OCI-LY3 (cell line): ENCODE data around the gene IRF5.
"Not testable (repeated sequence)": the region's sequence is repeated elsewhere in the genome, so short reads cannot be mapped to it uniquely, and the experiment has no call there.

Source experiments
- H2AFZ ChIP-seq: fragments of 200-600, 300-600 bp; shearing (Covaris generic); 2 replicates; pipeline ENCODE4 v1.6.0; 2014; ENCODE audit warnings: antibody characterized with exemption, low read depth, low read length
- H3K27ac ChIP-seq: fragments of 200-600, 300-600 bp; sonication (generic); 2 replicates; pipeline ENCODE4 v1.5.1; 2014; ENCODE audit warnings: mild to moderate bottlenecking, low read length, moderate library complexity, mixed read lengths
- H3K27me3 ChIP-seq: fragments of 200-600, 300-600 bp; sonication (generic); 2 replicates; pipeline ENCODE4 v1.6.1; 2014; ENCODE audit warnings: low read depth, low read length, mixed read lengths
- H3K36me3 ChIP-seq: fragments of 200-600, 300-600 bp; sonication (generic); replicated peaks from 2 replicates; pipeline ENCODE3; 2014; ENCODE audit warnings: low read depth, low read length, mixed read lengths
- H3K4me1 ChIP-seq: fragments of 300-600, 200-600 bp; sonication (generic); 2 replicates; pipeline ENCODE4 v1.6.1; 2014; ENCODE audit warnings: low read length, mixed read lengths
- H3K4me2 ChIP-seq: fragments of 200-600, 300-600 bp; sonication (generic); 2 replicates; pipeline ENCODE4 v1.6.1; 2014; ENCODE audit warnings: low read length, mixed read lengths
- H3K4me3 ChIP-seq: fragments of 300-600, 200-600 bp; sonication (generic); 2 replicates; pipeline ENCODE4 v1.5.1; 2014; ENCODE audit warnings: antibody characterized with exemption, mild to moderate bottlenecking, low read length, moderate library complexity
- H3K79me2 ChIP-seq: fragments of 300-600, 200-600 bp; shearing (Covaris generic); 2 replicates; pipeline ENCODE4 v1.6.1; 2014; ENCODE audit warnings: mild to moderate bottlenecking, low read length, mixed read lengths
- H3K9ac ChIP-seq: fragments of 300-600, 200-600 bp; shearing (Covaris generic); 2 replicates; pipeline ENCODE4 v1.6.0; 2014; ENCODE audit warnings: mild to moderate bottlenecking, low read length, moderate library complexity
- H3K9me3 ChIP-seq: fragments of 200-600, 300-600 bp; shearing (Covaris generic); 2 replicates; pipeline ENCODE4 v1.6.1; 2014; ENCODE audit warnings: low read length, mixed read lengths; ENCODE audit not compliant: insufficient read depth
- H4K20me1 ChIP-seq: fragments of 200-600, 300-600 bp; sonication (generic); 2 replicates; pipeline ENCODE4 v1.6.1; 2016; ENCODE audit warnings: low read length, mixed read lengths; ENCODE audit not compliant: insufficient read depth
- EZH2phosphoT487 ChIP-seq: fragments of 200-600 bp; shearing (Covaris generic); IDR thresholded peaks from 2 replicates; pipeline ENCODE4 v1.6.1; 2018; ENCODE audit warnings: antibody characterized with exemption, mixed run types, low read depth
- TF ChIP-seq, protein P1 (sequence below): fragments of 200-600, 300-600 bp; sonication (generic); IDR thresholded peaks from 2 replicates; pipeline ENCODE4 v1.5.1; 2014; ENCODE audit warnings: antibody characterized with exemption, low read length, low read depth

IRF5 gene

DNA sequence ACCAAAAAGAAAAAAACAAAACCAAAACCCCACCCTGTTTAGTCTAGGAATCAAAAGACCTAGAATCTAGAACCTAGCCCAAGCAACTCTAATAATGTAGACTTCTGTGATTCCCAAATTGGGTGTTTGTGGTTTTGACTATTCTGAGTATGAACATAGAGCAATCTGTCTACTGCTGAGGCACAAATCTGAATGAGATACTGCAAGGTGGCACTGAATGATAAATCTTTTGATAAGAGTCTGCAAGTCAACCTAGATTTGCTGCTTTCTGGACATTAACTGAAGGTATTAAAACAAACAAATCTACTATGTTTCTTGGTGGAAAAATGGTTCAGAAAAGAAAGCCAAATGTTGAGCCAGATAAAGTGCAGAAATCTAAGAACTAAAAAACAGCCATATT is 50.6 kb downstream of the IRF5 start:
- no peaks in the 10 kb centered on the region for H3K79me2 ChIP-seq
- H3K27me3 ChIP-seq, result no peaks in the 10 kb centered on the region
- peaks cover 65% of the 10 kb centered on the region for H3K36me3 ChIP-seq
- H3K27ac ChIP-seq, result no peak overlapping the region
- H3K4me3 ChIP-seq, result no peak overlapping the region
- no peak for TF ChIP-seq EZH2phosphoT487
- H2AFZ ChIP-seq, result no peak overlapping the region
- no peaks in the 10 kb centered on the region for H3K4me1 ChIP-seq
- H3K9me3 ChIP-seq, result no peaks in the 10 kb centered on the region
- no peak overlapping the region for H3K9ac ChIP-seq
- H4K20me1 ChIP-seq, result no peaks in the 10 kb centered on the region
- H3K4me2 ChIP-seq, result no peak overlapping the region

DNA sequence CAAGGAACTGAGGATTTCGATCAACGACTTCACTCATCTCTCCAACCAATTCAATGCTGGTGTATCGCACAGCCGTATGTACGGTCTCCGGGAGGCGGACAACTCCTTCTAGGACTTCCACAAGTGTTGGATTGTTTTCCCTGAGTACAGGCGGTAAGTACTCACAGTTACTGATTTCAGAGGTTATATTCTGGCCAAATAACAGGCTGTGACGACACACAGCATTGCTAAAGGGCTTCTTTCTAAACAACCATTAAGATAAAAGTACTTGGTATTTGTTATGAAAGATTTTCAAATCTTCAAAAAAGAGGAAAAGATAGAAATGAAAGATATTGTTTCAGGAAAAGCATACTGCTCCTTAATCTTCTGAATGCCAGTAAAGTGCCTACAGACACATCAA is 52.2 kb downstream of the IRF5 start:
- Histone ChIP-seq H3K27ac (no peak overlapping the region), H2AFZ (no peak overlapping the region), H3K9ac (no peak overlapping the region), H3K4me3 (no peak overlapping the region), H3K4me2 (no peak overlapping the region), H3K36me3 (peaks cover 57% of the 10 kb centered on the region), H3K9me3 (no peaks in the 10 kb centered on the region), H3K27me3 (no peaks in the 10 kb centered on the region), H3K79me2 (no peaks in the 10 kb centered on the region), H3K4me1 (no peaks in the 10 kb centered on the region), H4K20me1 (no peaks in the 10 kb centered on the region)
- no peak for TF ChIP-seq EZH2phosphoT487
- TF ChIP-seq, protein P1, sequence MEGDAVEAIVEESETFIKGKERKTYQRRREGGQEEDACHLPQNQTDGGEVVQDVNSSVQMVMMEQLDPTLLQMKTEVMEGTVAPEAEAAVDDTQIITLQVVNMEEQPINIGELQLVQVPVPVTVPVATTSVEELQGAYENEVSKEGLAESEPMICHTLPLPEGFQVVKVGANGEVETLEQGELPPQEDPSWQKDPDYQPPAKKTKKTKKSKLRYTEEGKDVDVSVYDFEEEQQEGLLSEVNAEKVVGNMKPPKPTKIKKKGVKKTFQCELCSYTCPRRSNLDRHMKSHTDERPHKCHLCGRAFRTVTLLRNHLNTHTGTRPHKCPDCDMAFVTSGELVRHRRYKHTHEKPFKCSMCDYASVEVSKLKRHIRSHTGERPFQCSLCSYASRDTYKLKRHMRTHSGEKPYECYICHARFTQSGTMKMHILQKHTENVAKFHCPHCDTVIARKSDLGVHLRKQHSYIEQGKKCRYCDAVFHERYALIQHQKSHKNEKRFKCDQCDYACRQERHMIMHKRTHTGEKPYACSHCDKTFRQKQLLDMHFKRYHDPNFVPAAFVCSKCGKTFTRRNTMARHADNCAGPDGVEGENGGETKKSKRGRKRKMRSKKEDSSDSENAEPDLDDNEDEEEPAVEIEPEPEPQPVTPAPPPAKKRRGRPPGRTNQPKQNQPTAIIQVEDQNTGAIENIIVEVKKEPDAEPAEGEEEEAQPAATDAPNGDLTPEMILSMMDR, result no peak

DNA sequence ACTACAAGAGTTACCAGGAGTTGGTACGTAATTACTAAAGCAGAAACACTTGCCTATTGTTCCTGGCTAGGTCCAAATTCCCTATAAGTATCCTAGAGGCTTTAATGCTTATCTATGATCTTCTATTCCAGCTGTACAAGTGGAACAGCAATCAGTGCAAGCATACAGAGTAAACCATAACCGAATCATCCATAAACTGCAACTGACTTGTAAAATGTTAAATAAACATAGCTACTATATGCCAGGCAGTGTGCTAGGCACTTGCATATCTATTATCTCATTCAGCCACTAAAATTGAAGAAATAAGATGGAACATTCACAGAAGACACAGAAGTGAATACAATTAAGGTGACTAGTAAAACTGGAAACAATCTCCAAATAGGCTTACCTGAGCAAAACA is 55.7 kb downstream of the IRF5 start:
- Histone ChIP-seq H3K79me2 (no peaks in the 10 kb centered on the region), H3K27ac (no peak overlapping the region), H3K9ac (no peak overlapping the region), H3K9me3 (no peaks in the 10 kb centered on the region), H3K36me3 (peaks cover 43% of the 10 kb centered on the region), H3K27me3 (no peaks in the 10 kb centered on the region), H2AFZ (no peak overlapping the region), H3K4me1 (no peaks in the 10 kb centered on the region), H4K20me1 (no peaks in the 10 kb centered on the region), H3K4me3 (no peak overlapping the region), H3K4me2 (no peak overlapping the region)
- TF ChIP-seq, protein P1, result no peak
- no peak for TF ChIP-seq EZH2phosphoT487

DNA sequence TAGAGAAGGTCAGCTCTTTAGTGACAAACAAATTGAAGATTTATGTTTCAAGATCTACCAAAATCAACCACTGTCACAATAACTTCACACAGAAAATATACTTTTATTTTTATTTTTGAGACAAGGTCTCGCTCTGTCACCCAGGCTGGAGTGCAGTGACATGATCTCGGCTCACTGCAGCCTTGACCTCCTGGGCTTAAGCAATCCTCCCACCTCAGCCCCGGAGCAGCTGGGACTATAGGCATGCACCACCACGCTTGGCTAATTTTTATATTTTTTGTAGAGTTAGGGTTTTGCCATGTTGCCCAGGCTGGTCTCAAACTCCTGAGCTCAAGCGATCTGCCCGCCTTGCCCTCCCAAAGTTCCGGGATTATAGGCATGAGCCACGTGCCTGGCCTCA is 56.8 kb downstream of the IRF5 start:
- not testable (repeated sequence) for H3K79me2 ChIP-seq, H3K9ac ChIP-seq, H2AFZ ChIP-seq, H4K20me1 ChIP-seq, H3K4me3 ChIP-seq, H3K4me1 ChIP-seq, H3K27me3 ChIP-seq, H3K4me2 ChIP-seq, H3K27ac ChIP-seq, H3K9me3 ChIP-seq
- H3K36me3 ChIP-seq, result peaks cover 41% of the 10 kb centered on the region

DNA sequence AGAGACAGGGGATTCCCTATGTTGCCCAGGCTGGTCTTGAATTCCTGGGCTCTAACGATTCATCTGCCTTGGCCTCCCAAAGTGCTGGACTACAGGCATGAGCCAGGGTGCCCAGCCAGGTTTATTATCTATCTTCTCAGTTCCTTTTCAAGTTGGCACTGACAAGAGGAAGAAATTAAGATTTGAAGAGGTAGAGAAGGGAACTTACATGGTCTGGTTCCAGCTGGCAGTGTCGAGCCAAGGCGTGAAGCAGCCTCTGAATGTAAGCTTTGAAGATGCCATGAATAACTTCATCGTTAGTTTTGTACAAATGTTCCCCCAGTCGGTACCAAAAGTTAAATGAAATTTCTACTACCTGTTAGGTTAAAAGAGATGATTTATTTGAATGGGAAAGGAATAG is 59.5 kb downstream of the IRF5 start:
- no peak overlapping the region for H3K4me2 ChIP-seq
- H3K4me3 ChIP-seq, result no peak overlapping the region
- H4K20me1 ChIP-seq, result no peaks in the 10 kb centered on the region
- H3K9me3 ChIP-seq, result no peaks in the 10 kb centered on the region
- no peak for TF ChIP-seq EZH2phosphoT487
- TF ChIP-seq, protein P1, result no peak
- H3K27ac ChIP-seq, result no peak overlapping the region
- H3K79me2 ChIP-seq, result 0 out of 2 replicates have a peak, but pooled peaks cover 4% of the 10 kb centered on the region
- peaks cover 47% of the 10 kb centered on the region for H3K36me3 ChIP-seq
- H3K27me3 ChIP-seq, result no peaks in the 10 kb centered on the region
- H3K9ac ChIP-seq, result no peak overlapping the region
- H3K4me1 ChIP-seq, result no peaks in the 10 kb centered on the region
- H2AFZ ChIP-seq, result no peak overlapping the region
